NCI-H526 treated with DMSO at 0.1 percent for 48 hours (cell line): ENCODE data around the gene ZNF362.
"Not testable (repeated sequence)": the region's sequence is repeated elsewhere in the genome, so short reads cannot be mapped to it uniquely, and the experiment has no call there.

Source experiments
- DNase-seq: peaks from one replicate; lab custom pipeline; 2025; lab: John Stamatoyannopoulos, UW

ZNF362 gene, protein sequence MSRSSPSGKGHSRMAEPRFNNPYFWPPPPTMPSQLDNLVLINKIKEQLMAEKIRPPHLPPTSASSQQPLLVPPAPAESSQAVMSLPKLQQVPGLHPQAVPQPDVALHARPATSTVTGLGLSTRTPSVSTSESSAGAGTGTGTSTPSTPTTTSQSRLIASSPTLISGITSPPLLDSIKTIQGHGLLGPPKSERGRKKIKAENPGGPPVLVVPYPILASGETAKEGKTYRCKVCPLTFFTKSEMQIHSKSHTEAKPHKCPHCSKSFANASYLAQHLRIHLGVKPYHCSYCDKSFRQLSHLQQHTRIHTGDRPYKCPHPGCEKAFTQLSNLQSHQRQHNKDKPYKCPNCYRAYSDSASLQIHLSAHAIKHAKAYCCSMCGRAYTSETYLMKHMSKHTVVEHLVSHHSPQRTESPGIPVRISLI

GRCh38 chr1:33256471-33257206 lies at the start of gene ZNF362:
ZNF362 (plus strand) TSS chr1:33256492; CDS start chr1:33270575, 14,083 bp downstream.
- peak; percentile 49 for DNase-seq

GRCh38 chr1:33211972-33212371 lies 44.3 kb upstream of the ZNF362 start:
- DNase-seq, result no peak

GRCh38 chr1:33219886-33220661 lies 36.2 kb upstream of the ZNF362 start:
- no peak for DNase-seq

DNA sequence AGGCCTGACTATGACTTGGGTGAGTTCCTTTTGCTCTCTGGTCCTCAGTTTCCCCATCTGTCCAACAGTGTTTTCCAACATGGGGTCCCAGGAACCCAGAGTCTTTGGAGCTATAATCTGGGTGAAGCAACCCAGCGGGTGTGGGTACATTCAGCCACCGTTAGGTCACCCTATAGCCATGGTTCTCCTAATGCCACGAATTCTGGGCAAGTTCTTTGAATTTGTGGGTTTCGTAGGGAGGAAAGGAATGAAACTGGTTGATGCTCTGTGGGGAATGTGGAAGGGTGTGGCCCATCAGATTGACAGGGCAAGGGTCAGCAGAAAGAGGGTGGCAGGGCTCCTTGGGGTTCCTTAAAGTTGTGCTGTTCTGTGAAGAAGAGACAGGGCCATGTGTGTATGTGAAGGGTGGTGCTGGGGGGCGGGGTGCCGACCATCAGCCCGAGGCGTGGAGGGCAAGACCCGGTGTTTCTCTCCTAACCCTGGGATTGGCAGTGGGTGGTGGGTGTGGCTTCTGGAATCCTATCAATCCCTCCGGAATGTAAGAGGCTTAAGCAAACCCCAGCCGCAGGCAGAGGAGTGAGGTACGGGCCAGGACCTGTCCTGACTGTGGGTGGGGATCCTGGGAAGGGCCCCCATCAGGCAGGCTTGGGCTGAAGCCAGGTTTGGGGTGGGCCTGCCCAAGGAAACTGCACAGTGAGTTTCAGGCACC lies 35.5 kb upstream of the ZNF362 start:
- DNase-seq, result no peak

GRCh38 chr1:33221385-33221758 lies 34.9 kb upstream of the ZNF362 start:
- no peak for DNase-seq

- DNase-seq, result no peak
These were observed 33.9 kb upstream of the ZNF362 start for GRCh38 chr1:33222381-33222780.

DNA sequence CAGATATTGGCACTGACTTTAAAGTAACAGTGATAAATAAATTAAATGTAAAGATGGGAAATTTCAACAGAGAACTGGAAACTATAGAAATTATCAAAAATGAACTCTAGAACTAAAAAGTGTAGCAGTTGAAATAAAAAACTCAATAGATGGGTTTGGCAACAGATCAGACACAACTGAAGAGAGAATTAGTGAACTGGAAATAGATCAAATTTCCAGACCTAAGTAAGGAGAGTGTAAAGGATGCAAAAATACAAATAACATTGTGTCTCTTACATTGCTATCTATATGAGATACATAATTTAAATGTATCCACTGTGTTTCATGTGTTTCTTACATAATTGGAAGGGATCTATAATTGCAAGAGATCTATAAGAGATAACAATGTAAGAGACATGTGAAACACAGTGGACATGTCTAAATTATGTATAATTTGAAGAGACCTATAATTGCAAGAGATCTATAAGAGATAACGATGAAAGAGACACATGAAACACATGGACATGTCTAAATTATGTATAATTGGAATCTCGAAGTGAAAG lies 32.1 kb upstream of the ZNF362 start:
- DNase-seq, result no peak

DNA sequence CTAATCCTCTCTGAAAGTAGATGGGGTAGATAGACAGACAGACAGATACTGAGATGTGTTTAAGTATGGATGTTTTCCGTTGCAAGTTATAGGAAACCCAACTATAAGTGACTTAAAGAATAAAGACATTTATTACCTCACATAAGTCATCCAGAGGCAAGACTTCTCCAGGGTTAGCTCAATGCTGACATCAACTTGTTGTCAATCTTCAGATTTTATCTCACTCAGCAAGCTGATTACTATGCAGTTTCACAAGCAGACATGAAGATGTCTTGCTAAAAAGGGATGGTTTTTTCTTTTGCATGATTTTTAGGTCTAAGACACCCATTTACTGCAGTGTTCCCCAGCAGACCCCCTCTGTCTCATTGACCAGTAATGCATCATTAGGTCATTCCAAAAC lies 30.7 kb upstream of the ZNF362 start:
- no peak for DNase-seq

DNA sequence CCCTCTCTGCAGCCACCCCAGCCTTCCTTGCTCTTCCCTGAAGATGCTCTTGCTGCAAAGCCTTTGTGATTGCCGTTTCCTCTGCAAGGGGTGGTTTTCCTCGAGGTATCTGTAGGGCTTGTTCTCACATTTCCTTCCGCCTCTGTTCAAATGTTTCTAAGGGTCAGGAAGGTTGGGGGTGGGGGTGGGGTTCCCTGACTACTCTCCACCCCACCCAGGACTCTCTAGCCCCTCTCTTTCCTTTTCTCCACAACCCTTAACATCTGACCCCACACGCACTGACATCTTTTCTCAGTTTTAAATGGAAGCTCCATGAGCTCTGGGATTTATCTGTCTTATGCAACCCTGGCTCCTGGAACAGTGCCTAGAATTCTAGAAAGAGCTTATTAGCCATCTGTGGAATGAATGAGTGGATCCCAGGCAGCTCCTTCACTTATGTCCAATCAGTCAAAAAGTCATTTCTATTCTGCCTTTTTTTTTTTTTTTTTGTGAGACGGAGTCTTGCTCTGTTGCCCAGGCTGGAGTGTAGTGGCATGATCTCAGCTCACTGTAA lies 27.3 kb upstream of the ZNF362 start:
- DNase-seq, result no peak

DNA sequence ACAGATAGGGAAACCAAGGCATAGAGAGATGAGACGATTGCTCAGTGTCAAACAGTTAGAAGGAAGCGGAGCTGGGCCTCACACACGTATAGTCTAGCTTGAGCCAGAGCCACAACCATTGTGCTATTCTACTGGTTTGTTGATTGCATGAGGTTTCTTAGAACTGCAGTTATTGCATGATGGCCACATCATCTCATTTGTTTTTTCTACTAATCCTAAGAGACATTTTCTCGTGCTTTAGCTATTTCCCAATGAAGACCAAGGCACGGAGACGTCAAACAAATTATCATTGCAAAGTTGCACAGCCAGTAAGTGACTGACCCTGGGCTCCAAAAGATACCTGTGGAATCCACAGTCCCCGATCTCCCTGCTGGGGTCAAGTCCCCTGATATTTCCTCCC lies 25.1 kb upstream of the ZNF362 start:
- no peak for DNase-seq

DNA sequence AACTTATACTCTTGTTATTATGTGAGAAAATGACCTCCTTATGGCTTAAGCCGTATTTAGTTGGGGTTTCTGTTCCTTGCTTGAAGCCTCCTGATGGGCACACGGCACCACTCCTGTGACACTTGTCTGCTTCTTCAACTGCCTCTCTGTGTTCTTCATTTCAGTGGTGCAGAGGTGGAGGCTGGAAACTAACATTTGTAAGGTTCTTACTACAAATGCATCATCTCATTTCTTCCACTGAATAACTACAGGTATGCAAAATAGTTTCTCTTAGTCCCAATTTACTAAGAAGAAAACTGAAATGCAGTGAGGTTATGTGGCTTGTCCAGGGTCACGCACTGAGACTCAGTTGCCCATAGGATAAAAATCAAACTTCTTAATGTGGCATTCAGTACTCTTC lies 23.6 kb upstream of the ZNF362 start:
- DNase-seq, result no peak

- DNase-seq, result no peak
These were observed 22.2 kb upstream of the ZNF362 start for GRCh38 chr1:33234131-33234530.

GRCh38 chr1:33234588-33234990 lies 21.7 kb upstream of the ZNF362 start:
- no peak for DNase-seq

- no peak for DNase-seq
These were observed 20.8 kb upstream of the ZNF362 start for GRCh38 chr1:33235521-33235920.

DNA sequence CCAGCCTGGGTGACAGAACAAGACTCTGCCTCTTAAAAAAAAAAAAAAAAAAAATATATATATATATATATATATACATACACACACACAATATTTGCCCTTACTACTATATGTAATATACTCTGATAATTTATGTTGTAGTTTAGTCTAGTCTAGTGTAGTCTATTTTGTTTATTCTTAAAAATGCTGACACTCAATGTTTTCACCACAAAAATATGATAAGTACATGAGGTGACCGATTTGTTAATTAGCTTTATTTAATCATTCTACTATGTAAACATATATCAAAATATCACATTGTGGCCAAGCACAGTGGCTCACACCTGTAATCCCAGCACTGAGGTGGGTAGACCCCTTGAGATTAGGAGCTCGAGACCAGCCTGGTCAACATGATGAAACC lies 19.8 kb upstream of the ZNF362 start:
- no peak for DNase-seq

DNA sequence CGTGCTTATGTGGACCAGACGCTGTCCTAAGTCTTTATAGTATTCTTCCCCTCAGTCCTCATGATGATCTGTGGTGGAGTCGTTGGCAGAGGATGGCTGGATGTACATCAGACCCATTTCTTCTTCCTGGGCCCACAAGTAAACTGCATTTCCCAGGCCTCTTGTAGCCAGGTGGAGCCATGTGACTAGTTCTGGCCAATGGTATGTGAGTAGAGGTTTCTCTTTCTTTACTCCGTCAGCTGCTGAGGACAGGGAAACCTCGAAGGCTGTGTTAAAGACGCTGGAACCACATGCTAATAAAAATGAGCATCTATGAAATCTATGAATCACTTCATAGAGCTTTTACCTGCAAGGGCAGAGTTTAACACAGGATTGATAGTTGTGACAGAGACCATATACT lies 18.7 kb upstream of the ZNF362 start:
- DNase-seq, result no peak

DNA sequence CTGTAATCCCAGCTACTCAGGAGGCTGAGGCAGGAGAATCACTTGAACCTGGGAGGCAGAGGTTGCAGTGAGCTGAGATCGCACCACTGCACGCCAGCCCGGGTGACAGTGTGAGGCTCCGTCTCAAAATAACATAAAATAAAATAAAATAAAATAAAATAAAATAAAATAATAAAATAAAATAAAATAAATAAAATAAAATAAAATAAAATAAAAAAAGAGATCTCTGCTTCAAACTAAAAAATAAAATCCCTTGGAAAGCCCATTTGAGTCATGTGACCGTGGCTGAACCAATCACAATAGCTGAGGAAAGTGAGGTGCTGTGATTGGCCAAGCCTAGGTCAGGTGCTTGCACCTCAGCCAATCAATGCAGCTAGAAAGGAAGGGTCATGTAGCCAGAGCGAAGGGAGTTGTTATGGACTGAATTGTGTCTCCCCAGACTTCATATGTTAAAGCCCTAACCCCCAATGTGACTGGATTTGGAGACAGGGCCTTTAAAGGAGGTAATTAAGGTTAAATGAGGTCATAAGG lies 18.0 kb upstream of the ZNF362 start:
- DNase-seq, result not testable (repeated sequence)

GRCh38 chr1:33239410-33239809 lies 16.9 kb upstream of the ZNF362 start:
- not testable (repeated sequence) for DNase-seq

GRCh38 chr1:33241866-33242265 lies 14.4 kb upstream of the ZNF362 start:
- DNase-seq, result no peak

DNA sequence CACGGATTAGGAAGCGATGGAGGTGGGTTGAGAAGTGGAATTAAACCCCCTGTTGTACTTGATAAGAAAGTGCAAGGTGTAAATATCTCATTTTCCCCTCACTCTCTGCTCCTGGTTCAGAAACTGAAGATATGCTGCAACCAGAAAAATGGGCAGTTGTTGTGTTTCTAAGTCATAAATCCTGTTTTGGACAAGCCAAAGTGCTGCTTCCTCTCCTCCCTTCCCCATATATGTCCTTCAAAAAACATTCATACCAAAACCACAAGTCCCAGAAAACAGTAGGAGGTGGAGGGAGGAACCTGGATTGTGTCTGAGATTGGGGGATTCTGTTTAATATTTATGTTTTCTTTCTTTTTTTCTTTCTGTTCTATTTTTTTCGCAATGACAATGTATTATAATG lies 13.6 kb upstream of the ZNF362 start:
- no peak for DNase-seq

- peak; percentile 34 for DNase-seq
These were observed 12.0 kb upstream of the ZNF362 start for GRCh38 chr1:33244143-33244808.
